HG03342 (cell line): ENCODE results near the gene DAPK1.
"Not testable (repeated sequence)": the region's sequence is repeated elsewhere in the genome, so short reads cannot be mapped to it uniquely, and the experiment has no call there.

ENCODE experiments used
- ATAC-seq: cut with Tn5 transposase; IDR thresholded peaks from one replicate; pipeline ENCODE4 v1.9.1; 2021; ENCODE audit warnings: mild to moderate bottlenecking, moderate library complexity; ENCODE audit not compliant: unreplicated experiment

Gene DAPK1

DNA sequence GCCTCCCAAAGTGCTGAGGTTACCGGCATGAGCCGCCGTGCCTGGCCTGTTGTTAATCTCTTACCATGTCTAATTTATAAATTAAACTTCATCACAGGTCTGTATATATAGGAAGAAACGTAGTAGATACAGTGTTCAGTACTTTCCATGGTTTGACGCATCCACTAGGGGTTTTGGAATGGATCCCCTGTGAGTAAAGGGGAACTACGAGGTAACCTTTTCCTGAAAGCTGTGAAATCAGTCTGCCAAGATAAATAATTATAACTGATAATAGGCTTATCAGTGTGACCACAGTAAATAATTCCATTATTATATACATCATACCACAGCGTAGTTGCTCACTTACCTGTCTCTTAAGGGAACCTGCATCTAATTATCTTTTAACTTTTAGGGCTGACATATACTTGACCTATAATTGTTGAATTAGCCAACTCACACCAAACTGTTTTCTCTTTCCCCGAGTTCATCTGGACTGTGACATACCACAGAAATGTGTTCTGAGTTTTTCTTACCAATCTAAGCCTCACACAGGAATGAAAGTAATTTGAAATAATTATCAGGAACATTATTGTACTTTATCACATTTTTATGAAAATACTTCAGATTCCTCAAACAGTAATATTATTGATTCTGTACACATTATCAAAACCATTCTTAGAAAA lies 42.9 kb downstream of the DAPK1 start:
- ATAC-seq = no peak

DNA sequence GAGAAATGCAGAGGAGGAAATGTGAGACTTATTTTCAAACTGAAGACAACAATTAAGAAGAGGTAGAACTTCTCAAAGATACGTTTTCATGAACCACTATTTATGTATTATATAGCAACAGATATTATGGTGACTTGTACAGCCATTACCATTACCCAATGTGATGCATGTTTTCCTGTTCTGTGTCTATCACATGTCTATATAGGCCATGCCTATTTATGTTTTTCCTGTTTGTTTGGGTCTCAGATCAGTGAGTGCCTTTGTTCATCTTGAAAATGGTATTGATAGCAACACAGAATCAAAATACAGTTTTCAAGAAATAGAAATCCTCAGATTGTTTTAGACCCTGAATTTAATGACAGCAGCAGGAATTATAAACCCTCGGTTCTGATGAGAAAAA lies 44.0 kb downstream of the DAPK1 start:
- ATAC-seq = no peak

DNA sequence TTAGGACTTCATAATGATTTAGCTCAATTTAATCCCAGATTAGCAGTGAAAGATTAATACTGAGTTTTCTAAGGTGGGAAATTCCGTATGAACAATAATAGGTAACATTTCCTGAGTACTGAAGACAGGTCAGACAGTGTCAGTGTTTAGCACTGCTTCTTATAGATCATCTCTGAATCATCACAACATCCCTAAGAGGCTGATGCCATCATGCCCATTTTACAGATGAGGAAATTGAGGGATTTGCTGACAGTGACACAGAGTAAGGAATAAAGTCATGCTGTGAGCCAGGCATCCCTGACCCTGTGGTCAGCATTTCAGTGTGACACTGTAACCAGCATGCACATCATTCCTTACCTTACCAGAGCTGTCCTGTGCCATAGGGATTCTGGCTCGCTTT lies 44.5 kb downstream of the DAPK1 start:
- no peak for ATAC-seq

DNA sequence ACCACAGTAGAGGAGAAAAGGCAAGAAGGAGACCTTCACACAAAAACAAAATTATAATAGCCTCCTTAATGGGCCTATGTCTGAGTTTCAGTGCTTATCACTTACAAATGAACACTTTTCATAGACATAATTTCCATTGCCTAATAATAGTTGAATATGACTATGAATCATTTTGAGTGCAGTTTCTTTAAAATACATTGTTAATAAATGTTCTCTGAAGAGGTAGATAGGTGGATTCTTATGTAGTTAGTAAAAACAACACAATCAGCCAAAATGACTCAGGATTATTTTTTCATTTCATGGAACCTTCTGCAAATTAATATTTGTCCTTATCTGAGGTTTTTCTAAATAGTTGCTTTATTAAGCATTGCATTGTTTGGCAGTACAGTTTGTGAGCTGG lies 45.6 kb downstream of the DAPK1 start:
- no peak for ATAC-seq

DNA sequence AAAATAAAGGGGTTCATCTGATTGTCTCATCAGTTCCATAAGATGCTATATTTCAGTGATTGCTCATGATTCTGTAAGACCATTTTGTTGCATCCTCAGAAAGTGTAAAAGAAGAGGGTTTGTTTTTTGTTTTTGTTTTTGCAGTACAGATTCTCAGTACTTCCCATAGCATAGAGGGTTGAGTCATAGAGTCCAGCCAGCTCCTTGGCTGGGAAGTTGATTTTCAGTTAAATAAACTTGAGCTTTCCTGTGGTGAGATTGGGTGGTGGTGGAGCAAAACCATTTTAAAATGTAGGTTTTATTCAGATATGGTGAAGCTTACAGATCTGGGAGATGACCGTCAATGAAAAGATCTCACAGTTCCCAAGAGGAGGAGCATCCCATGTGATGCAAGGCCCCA lies 48.2 kb downstream of the DAPK1 start:
- no peak for ATAC-seq

DNA sequence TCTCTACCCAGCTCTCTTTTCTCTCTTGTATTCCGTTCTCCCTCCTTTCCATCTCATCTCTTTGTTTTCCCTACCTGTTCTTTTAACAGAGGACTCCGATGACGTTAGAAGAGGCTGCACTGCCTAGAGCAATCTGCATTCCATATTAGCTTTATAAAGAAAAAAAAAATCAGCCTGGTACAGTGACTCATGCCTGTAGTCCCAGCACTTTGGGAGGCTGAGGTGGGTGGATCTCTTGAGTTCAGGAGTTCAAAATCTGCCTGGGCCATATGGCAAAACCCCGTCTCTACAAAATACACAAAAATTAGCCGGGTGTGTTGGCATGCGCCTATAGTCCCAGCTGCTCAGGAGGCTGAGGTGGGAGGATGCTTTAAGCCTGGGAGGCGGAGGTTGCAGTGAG lies 49.0 kb downstream of the DAPK1 start:
- ATAC-seq = no peak

DNA sequence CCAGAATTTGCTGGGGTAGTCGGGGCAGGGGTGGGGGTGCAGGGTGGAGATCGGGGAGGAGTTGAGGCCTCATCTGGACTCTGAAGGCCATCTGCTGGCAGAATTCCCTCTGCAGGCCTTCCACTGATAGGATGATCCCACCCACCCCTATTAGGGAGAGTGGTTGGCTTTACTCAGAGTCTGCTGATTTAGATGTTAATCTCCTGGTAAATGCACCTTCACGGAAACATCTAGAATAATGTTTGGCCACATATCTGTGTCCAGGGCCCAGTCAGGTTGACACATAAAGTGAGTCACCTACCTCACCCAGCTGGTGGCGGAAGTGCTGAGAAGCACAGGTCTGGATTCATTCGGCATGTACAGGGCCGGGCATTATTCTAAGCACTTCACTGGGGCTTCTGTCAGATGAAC lies 50.0 kb downstream of the DAPK1 start:
- no peak for ATAC-seq

DNA sequence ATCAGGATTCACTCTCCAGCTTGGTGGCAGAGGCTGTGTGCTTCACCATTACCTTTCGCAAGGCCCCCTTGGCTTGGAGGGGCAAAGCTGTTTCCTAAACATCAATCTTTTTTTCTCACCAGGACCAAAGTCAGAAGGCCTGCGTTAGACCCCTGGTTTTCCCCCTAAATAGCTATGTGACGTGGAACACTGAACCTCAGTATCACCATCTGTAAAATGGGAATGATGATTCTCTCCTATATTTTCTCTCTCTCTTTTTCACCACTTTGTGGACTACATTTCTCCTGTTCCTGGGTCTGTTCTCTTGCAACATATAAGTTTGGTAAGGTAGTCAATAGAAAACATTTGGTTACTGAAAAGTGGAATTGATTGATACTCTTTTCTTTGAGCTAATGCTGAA lies 50.5 kb downstream of the DAPK1 start:
- no peak for ATAC-seq

DNA sequence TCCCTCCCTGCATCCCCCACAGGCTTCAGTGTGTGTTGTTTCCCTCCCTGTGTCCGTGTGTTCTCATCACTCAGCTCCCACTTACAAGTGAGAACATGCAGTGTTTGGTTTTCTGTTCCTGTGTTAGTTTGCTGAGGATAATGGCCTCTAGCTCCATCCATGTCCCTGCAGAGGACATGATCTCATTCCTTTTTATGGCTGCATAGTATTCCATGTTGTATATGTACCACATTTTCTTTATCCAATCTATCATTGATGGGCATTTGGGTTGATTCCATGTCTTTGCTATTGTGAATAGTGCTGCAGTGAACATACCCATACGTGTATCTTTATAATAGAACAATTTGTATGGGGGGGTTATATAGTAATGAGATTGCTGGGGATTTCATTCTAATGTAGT lies 51.4 kb downstream of the DAPK1 start:
- ATAC-seq = not testable (repeated sequence)

DNA sequence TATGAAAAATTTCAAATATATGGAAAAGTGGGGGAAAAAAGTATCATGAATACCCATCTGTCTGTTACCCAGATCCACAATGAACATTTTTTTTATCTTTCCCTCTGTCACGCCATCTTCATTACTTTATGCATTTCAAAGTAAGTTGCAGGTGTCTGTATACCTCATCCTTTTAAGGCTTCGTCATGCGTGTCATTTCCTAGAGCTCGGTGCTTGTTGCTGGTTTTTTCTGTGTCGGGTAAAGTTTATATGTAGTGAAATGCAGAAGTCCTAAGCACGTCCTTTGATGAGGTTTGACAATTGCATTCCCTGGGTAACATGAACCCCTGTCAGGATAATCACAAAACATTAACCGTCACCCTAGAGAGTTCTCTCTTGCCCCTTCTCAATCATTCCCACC lies 52.1 kb downstream of the DAPK1 start:
- no peak for ATAC-seq

DNA sequence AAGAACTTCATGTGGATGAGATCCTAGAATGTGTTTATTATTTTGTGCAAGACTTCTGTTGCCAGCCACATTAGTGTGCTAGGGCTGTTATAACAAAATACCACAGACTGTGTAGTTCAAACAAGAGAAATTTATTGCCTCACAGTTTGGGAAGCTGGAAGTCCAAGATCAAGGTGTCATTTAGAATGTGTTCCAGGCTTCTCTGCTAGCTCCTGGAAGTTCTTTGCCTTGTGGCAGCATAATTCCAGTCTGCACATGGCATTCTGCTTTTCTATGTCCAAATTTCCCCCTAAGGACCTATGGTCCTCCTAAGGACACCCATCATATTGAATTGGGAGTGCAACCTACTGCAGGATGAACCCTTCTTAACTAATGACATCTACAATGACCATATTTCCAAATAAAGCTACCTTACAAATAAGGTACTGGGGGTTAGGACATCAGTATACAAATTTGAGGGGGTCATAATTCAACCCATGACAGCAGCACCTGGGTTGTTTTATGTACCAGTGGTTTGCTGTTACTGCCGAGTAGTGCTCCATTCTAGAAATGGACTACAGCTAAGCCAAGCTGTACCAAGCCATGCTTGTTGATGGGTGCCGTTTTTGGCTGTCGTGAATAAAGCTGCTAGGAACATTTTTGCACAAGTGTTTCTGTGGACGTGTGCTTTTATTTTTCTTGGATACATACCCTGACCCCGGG lies 52.7 kb downstream of the DAPK1 start:
- ATAC-seq = no peak

DNA sequence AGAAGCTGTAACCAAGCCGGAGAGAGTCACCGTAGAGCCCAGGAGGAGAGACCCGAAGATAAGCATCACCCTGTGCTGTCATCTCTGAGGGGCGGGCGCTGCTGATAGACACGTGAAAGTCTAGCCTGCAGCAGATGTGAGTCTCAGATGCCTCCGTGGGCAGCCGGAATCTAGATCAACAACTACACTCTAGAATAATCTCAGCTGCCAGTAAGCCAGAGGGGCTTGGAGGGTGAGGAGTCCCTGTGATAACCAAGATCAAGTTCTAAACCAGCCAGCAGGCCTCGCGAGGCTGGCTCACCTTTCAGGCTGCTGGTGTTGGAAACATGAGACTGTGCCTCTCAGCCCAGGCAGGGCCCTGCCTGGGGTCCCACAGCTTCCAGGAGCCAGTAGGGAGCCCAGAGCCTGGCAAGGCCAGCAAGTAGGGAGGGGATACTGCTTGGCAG lies 54.1 kb downstream of the DAPK1 start:
- no peak for ATAC-seq

DNA sequence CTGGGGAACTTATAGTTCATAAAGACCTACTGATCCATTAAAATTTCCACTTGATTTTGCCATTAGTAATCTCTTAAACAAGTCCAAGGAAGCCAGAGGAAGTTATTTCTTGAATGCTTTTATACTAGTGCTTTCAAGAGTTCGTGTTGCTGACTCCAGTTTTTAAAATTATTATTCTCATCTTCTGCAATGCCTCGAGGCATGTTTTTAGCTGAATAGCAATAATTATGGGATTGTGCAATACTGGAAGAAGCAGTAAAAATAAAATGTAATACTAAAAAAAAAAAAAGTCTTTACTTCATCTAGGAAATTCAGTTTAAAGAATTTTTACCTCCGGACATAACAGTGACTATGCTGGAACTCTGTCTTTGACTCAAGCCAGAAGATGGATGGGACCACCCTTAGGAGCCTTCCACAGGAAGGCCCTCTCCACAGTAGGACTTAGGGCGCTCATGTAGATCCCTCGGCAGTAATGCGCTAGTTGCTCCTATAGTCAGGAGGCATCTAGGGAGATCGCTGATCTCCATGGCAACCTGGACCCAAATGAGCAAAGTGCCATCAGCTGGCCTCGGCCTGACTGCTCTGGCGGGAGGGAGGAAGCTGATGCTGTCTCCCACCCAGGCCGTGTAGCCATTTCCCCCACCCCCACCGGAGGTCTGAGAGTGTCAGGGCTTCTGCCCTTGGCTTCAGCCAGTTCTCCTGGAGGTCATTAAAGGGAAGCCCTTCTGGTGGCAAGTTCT lies 56.7 kb downstream of the DAPK1 start:
- ATAC-seq = no peak

DNA sequence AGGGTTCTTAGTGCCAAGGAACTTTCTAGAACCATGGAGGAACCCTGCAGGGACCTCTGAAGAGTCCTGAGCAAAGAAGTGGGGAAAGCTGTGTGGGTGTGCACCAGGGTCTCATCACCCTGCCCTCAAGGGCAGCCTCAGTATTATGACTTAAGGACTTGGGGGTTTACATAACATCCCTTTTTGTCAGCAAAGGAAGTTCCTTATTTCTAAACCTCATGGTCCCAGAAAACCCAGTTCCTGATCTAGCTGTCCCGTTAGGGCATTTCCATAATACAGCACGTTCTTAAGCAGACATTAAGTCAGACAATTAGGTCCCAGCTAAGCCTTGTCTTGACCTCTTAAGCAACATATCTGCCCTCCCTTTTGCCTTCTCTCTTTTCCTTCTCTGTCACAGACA lies 57.3 kb downstream of the DAPK1 start:
- ATAC-seq = no peak

DNA sequence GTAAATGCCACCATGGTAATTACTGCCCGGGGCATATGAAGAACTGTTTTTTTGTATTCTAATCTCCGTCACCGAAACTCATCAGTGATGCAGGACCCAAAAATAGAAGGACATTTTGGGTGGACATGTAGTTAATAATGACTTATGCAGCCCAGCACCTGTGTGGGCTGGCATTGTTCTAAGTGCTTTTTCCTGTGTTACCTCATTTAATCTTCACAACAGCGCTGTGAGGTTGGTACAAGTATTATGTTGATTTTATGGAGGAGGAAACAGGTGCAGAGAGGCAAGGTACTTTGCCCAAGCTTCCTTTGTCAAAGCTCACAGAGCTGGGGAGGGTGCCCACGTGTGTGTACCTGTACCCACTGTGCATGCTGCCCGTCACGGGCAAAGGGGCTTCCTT lies 58.4 kb downstream of the DAPK1 start:
- ATAC-seq = no peak

DNA sequence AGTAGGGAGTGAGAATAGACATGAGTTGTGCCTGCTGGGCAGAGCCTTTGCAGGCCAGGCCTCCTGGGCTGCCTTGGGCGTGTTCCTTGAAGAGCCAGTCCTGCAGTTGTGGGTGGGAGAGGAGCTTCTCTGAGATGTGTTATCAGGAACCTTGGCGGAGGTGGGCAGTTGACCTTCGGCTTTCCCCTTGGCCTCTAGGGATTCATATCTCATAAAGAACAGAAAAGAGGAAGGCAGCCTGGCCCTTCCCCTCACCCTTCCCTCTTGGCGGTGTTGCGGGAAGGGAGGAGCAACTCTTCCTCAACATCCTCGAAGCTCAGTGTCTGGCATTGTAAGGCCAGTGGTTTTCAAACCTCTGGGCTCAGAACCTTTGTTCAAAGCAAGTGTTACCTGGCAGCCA lies 59.2 kb downstream of the DAPK1 start:
- no peak for ATAC-seq

DNA sequence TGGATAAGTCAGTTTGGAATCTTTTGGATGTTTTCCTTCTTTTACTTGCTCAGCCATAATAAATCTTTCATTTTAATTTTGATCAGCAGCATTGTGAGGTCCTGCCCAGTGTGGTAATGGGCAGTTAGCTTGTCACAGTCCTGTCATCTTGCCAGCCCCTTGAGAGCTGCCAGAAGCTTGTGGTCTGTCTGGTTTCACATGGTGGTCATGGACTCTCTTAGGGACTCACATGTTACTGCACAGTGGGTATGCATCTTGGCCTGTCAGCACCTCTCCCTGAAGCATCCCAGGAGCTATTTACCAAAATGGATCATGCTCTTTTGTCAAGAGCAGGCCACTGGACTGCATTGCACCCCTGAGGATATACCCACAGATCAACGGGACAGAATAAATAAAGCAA lies 60.3 kb downstream of the DAPK1 start:
- ATAC-seq = peak; percentile 42

DNA sequence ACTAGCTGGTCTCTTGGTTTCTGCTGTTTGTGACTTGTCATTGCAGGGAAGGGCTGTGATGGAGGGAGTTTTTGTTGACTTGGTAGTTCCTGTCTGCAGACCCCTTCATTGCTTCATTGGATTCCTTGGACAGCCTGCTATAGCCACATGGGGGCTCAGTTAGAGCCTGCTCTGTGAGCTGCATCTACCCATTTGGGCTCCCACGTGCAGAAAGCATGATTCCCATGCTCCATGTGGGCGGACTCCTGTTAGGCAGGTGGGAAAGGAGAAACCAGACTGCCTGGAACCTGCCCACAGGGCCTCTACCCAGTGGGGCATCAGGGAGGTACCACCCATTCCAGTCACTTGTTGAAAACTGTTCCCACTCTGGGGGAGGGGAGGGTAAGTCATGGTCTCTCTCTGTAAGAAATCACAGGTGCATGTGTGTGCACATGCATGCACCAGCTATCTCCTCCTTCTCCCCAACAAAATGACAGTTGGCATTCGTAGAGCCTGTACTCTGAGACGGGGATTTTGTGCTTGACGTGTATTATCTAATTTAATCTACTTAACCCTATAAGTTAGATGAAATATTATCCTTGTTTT lies 61.0 kb downstream of the DAPK1 start:
- ATAC-seq = no peak

DNA sequence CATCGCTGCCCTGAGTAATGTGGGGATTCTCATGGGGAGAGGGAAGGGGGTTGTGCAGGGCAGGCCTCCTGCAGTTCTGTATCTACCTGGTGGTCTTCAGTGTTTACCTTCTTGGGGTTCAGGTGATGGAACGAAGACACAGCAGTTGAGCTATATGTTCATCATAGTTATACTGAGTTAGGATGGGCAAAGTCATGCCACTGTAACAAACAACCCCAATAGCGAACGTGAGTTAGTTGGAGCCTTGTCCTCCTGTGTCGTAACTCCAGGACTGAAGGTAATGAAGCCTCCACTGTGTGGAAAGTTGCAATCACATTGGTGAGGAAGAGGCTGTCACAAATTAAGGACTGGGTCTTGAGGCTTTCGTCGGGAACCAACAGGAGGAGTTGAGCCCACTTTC lies 64.4 kb downstream of the DAPK1 start:
- ATAC-seq = no peak

DNA sequence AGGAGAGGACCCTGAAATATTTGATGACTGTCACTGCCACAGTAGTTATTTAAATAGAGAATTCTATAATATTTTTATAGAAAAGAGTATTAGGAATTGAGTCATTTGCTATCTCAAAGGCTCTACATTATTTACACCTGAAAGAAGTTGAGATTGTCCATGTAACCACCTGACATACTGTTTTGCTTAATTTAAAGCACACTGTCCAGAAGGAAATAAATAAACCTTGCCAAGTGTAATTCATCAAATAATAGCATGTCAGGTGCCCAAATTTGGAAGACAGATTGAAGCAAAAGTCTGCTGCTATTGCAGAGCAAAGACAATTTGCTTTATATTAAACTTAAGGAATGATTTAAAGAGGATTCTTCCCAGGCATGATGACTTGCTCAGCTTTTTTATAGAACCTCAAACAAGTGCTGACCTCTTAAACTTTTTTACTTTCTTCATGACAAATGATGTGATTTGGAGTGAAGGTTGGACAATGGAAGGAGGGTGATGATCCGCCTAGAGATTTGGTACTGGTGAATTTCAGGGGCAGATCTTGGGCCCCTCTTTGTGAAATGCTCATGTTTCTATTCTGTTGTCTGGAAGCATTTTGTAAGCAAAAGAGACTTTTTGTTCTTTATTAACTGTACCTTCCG lies 65.0 kb downstream of the DAPK1 start:
- no peak for ATAC-seq

DNA sequence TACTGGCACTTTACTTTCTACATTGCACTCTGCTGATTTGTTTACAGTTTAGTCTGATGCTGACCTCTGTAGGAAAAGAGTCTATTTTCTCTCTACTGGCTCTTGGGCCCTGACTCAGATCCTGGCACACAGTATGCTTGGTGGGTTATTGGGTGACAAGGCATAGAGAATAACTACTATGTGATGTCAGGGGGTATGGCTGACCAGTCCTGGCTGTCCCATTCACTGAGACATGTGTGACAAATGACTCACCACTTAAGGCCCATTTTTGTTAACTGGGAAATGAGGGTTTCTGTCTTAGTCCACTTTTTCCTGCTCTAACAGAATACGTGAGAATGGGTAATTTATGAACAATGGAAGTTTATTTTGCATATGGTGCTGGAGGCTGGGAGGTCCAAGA lies 66.4 kb downstream of the DAPK1 start:
- no peak for ATAC-seq
